ENCODE data around the gene IFNL2.
A peak's percentile ranks its signal among the peaks of the same experiment; 100 is the strongest.
"Not testable (repeated sequence)": the region's sequence is repeated elsewhere in the genome, so short reads cannot be mapped to it uniquely, and the experiment has no call there.

Gene IFNL2

GRCh38 chr19:39297931-39298634 lies 29.9 kb downstream of the IFNL2 start:
- peak in 2 of 5 experiments; percentile 83 to 89 for DNase-seq

- DNase-seq, result peak in 2 of 5 experiments; percentile 70 to 71
These were observed 31.2 kb downstream of the IFNL2 start for GRCh38 chr19:39299404-39299803.

GRCh38 chr19:39299832-39300231 lies 31.6 kb downstream of the IFNL2 start:
- no peak for DNase-seq

GRCh38 chr19:39301021-39301420 lies 32.8 kb downstream of the IFNL2 start:
- no peak for DNase-seq

GRCh38 chr19:39301562-39301961 lies 33.4 kb downstream of the IFNL2 start:
- DNase-seq, result no peak

GRCh38 chr19:39303373-39304184 lies 35.4 kb downstream of the IFNL2 start:
- DNase-seq, result no peak

- no peak for DNase-seq
These were observed 36.0 kb downstream of the IFNL2 start for GRCh38 chr19:39304185-39304513.

GRCh38 chr19:39304701-39305571 lies 36.7 kb downstream of the IFNL2 start:
- no peak for DNase-seq

GRCh38 chr19:39306075-39306474 lies 37.9 kb downstream of the IFNL2 start:
- no peak for DNase-seq

GRCh38 chr19:39307046-39307821 lies 39.0 kb downstream of the IFNL2 start:
- no peak for DNase-seq

- DNase-seq, result no peak
These were observed 39.8 kb downstream of the IFNL2 start for GRCh38 chr19:39307822-39308530.

GRCh38 chr19:39308531-39309304 lies 40.5 kb downstream of the IFNL2 start:
- no peak for DNase-seq

- DNase-seq, result not testable (repeated sequence)
These were observed 41.1 kb downstream of the IFNL2 start for GRCh38 chr19:39309305-39309670.

GRCh38 chr19:39310558-39311311 lies 42.5 kb downstream of the IFNL2 start:
- no peak for DNase-seq

- DNase-seq, result no peak
These were observed 46.0 kb downstream of the IFNL2 start for GRCh38 chr19:39314016-39314728.

- no peak for DNase-seq
These were observed 47.7 kb downstream of the IFNL2 start for GRCh38 chr19:39315933-39316332.

- no peak for DNase-seq
These were observed 48.6 kb downstream of the IFNL2 start for GRCh38 chr19:39316627-39317321.

- DNase-seq, result no peak
These were observed 49.3 kb downstream of the IFNL2 start for GRCh38 chr19:39317476-39317875.

GRCh38 chr19:39318071-39318470 lies 49.9 kb downstream of the IFNL2 start:
- DNase-seq, result no peak
